Gastroesophageal sphincter (tissue), 4 donors: ENCODE results near the gene CHN1. TPM values are rescaled to one million over a fixed set of nuclear protein-coding genes. Genes with fewer than 3 reads are reported as not detected.

ENCODE experiments used
- ATAC-seq: fragments of 150-250 bp; one replicate; pipeline ENCODE4 v1.9.1; 2016; ENCODE audit warnings: mild to moderate bottlenecking, moderate library complexity
- H3K27ac ChIP-seq, 4 donors: fragments of 200-600 bp; sonication (generic) in 3 of 4; 1 replicate in 3 of 4; 2 replicates in 1 of 4; pipeline ENCODE4 v1.5.1; 2016 to 2019
- H3K27me3 ChIP-seq: fragments of 200-600 bp; sonication (generic); one replicate; pipeline ENCODE4 v1.5.1; 2019
- H3K36me3 ChIP-seq, 2 donors: fragments of 200-600 bp; sonication (generic); one replicate each; pipeline ENCODE4 v1.5.1; 2019; ENCODE audit warnings: control low read depth in 1 of 2
- H3K4me1 ChIP-seq, 3 donors: fragments of 200-600 bp; sonication (generic); 1 replicate in 2 of 3; 2 replicates in 1 of 3; pipeline ENCODE4 v1.5.1; 2016 to 2019; ENCODE audit warnings: control low read depth in 2 of 3
- H3K4me3 ChIP-seq, 2 donors: fragments of 200-600 bp; sonication (generic); one replicate each; pipeline ENCODE4 v1.5.1; 2019; ENCODE audit warnings: mild to moderate bottlenecking in 1 of 2, moderate library complexity in 1 of 2
- H3K9me3 ChIP-seq, 3 donors: fragments of 200-600 bp; sonication (generic); one replicate each; pipeline ENCODE4 v1.5.1; 2017 to 2019; ENCODE audit warnings: control low read depth in 2 of 3
- EP300 ChIP-seq: sonication (generic); formaldehyde crosslinking; IDR thresholded peaks from one replicate; pipeline ENCODE4 v1.6.1; 2017; ENCODE audit warnings: antibody characterized with exemption, mild to moderate bottlenecking
- POLR2A ChIP-seq, 2 donors: fragments of 450-650 bp; IDR thresholded peaks; one replicate each; pipeline ENCODE4 v1.6.1; 2017; ENCODE audit warnings: antibody characterized with exemption in 2 of 2, mild to moderate bottlenecking in 2 of 2, moderate library complexity in 1 of 2
- POLR2AphosphoS5 ChIP-seq: sonication (generic); formaldehyde crosslinking; IDR thresholded peaks from one replicate; pipeline ENCODE4 v1.6.1; 2017; ENCODE audit warnings: antibody characterized with exemption
- WGBS, 2 donors: methylation state at CpG; one replicate each; pipeline ENCODE4 v1.1.5; 2018; ENCODE audit warnings: low coverage in 1 of 2; 5-methylcytosine and 5-hydroxymethylcytosine counted together
- total RNA-seq, 4 donors: library from RNA; depleted of rRNA; stranded (reverse); fragments of >200 nt; gene quantifications; one replicate each; pipeline ENCODE4 v1.1.0, GENCODE V29; 2016
- TF ChIP-seq, protein P1 (sequence below), 4 experiments: fragments of 200-600 bp in 2 of 4; fragments of 450-650 bp in 2 of 4; sonication (generic) in 1 of 4; IDR thresholded peaks; one replicate each; pipeline ENCODE4 v1.5.1; 2017 to 2019; ENCODE audit warnings: antibody characterized with exemption in 4 of 4, mild to moderate bottlenecking in 2 of 4, moderate library complexity in 2 of 4

The CHN1 gene
- total RNA-seq, 4 donors from 2014 or later: 13.3 to 35.8 (median 31.1) TPM

GRCh38 chr2:174791746-174792280 is 213.4 kb downstream of the CHN1 start:
- Histone ChIP-seq H3K4me1 (peaks cover 0 to 14% (median 6%) of the 10 kb centered on the region in 3 donors), H3K27ac (no peak overlapping the region), H3K27me3 (no peaks in the 10 kb centered on the region), H3K9me3 (no peaks in the 10 kb centered on the region), H3K4me3 (no peak overlapping the region), H3K36me3 (no peaks in the 10 kb centered on the region)
- ATAC-seq: no peak
- WGBS, 2 donors: 40 to 76% methylated on average over 2 to 5 of the region's 7 CpGs
- TF ChIP-seq EP300 (no peak), POLR2A (IDR thresholded peaks at IDR 0.05) (no peak), POLR2AphosphoS5 (no peak)

DNA sequence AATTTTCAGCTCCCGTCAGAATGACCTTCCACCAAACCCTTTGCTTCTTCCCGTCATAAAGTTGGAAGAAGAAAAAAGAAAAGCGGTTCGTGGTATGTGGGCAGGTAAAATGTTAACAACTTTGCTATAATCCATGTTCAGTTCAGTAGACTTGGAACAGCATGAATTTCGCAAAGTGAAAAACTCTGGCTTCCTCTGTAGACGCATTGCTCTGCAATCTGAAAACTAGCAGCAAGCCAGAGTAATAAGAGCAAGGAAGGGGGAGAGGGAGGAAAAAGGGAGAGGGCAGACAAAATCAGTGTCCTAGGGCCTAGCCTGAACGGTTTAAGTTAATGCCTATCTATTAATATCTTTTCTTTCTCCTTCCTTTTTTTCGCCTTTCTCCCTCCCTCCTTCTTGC is 214.2 kb downstream of the CHN1 start:
- Histone ChIP-seq H3K27me3 (no peaks in the 10 kb centered on the region), H3K4me3 (no peak overlapping the region), H3K36me3 (no peaks in the 10 kb centered on the region), H3K9me3 (no peaks in the 10 kb centered on the region), H3K27ac (no peak overlapping the region), H3K4me1 (peaks cover 0 to 14% (median 6%) of the 10 kb centered on the region in 3 donors)
- WGBS, 2 donors: 63 to 67% methylated on average over 4 to 8 of the region's 8 CpGs
- no peak for ATAC-seq
- TF ChIP-seq POLR2AphosphoS5: no peak
- TF ChIP-seq POLR2A (IDR thresholded peaks at IDR 0.05): no peak
- TF ChIP-seq EP300: no peak
- TF ChIP-seq, protein P1, sequence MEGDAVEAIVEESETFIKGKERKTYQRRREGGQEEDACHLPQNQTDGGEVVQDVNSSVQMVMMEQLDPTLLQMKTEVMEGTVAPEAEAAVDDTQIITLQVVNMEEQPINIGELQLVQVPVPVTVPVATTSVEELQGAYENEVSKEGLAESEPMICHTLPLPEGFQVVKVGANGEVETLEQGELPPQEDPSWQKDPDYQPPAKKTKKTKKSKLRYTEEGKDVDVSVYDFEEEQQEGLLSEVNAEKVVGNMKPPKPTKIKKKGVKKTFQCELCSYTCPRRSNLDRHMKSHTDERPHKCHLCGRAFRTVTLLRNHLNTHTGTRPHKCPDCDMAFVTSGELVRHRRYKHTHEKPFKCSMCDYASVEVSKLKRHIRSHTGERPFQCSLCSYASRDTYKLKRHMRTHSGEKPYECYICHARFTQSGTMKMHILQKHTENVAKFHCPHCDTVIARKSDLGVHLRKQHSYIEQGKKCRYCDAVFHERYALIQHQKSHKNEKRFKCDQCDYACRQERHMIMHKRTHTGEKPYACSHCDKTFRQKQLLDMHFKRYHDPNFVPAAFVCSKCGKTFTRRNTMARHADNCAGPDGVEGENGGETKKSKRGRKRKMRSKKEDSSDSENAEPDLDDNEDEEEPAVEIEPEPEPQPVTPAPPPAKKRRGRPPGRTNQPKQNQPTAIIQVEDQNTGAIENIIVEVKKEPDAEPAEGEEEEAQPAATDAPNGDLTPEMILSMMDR (IDR thresholded peaks at IDR 0.05): no peak

DNA sequence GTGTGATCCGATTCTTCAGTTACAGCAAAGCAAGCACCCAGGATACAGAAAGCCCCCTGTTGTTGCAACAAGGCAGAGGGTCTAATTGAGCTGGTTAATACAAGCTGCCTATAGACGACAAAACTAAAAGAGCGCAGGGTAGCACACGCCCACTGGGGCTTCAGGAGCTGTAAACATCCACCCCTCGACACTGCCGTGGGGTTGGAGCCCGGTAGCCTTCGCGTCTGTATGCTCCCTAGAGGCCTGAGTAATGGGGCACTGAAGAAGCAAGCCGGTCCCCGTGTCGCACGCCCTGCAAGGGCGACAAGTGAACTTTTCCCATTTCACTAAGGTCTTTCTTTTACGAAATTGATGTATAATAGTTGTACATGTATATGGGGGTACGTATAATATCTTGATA is 216.2 kb downstream of the CHN1 start:
- Histone ChIP-seq H3K36me3 (no peaks in the 10 kb centered on the region), H3K4me3 (no peak overlapping the region), H3K27me3 (no peaks in the 10 kb centered on the region), H3K27ac (no peak overlapping the region), H3K4me1 (peaks cover 0 to 14% (median 6%) of the 10 kb centered on the region in 3 donors), H3K9me3 (no peaks in the 10 kb centered on the region)
- ATAC-seq: no peak
- TF ChIP-seq POLR2A (IDR thresholded peaks at IDR 0.05) (no peak), EP300 (no peak), POLR2AphosphoS5 (no peak)
- TF ChIP-seq, protein P1 (IDR thresholded peaks at IDR 0.05): no peak
- WGBS, 2 donors: 87% methylated on average over 16 of the region's 16 CpGs; no CpG with 5 or more reads in 1 of the 2 donors

GRCh38 chr2:174788291-174788929 is 216.8 kb downstream of the CHN1 start:
- Histone ChIP-seq H3K4me1 (peaks cover 0 to 14% (median 6%) of the 10 kb centered on the region in 3 donors), H3K36me3 (no peaks in the 10 kb centered on the region), H3K4me3 (no peak overlapping the region), H3K9me3 (no peaks in the 10 kb centered on the region), H3K27ac (no peak overlapping the region), H3K27me3 (no peaks in the 10 kb centered on the region)
- WGBS, 2 donors: 77% methylated on average over 2 of the region's 15 CpGs; no CpG with 5 or more reads in 1 of the 2 donors
- ATAC-seq: no peak
- TF ChIP-seq POLR2AphosphoS5: no peak
- TF ChIP-seq EP300: no peak
- TF ChIP-seq POLR2A (IDR thresholded peaks at IDR 0.05): no peak
- TF ChIP-seq, protein P1 (IDR thresholded peaks at IDR 0.05): no peak

- Histone ChIP-seq H3K27me3 (no peaks in the 10 kb centered on the region), H3K36me3 (no peaks in the 10 kb centered on the region), H3K4me3 (no peak overlapping the region), H3K27ac (peak overlapping the region in 3 of 4 donors; percentile 2 to 40 (median 33)), H3K9me3 (no peaks in the 10 kb centered on the region), H3K4me1 (peaks cover 0 to 20% (median 6%) of the 10 kb centered on the region in 3 donors)
- 44 to 46% methylated on average over 1 to 3 of the region's 5 CpGs for WGBS, 2 donors
- no peak for ATAC-seq
- TF ChIP-seq, protein P1 (IDR thresholded peaks at IDR 0.05): no peak
- TF ChIP-seq EP300 (no peak), POLR2A (IDR thresholded peaks at IDR 0.05) (no peak), POLR2AphosphoS5 (no peak)
Observed at GRCh38 chr2:174787487-174788205, 217.5 kb downstream of the CHN1 start.
